ENCODE results near the gene CST4. TPM values are rescaled to one million over a fixed set of nuclear protein-coding genes. Genes with fewer than 3 reads are reported as not detected.

CST4 gene
- total RNA-seq, 2 experiments from 2014 or later: not detected

DNA sequence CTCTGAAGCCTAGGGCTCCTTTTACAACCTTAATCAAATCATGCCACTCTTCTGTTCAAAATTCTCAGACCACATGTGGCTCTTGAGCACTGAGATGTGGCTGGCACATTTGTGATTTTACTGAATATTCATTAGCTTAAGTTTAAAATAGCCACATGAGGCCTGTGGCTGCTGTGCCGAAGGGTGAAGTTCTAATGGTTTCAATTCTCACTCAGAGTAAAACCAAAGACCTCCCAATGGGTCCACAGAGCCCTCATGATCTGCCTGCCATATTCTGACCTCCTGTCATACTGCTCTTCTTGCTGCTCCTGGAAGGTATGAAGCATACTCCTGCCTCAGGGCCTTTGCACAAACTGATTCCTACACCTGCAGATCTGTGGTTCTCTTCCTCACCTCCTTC, 43.3 kb downstream of the CST4 start:
- Mint-ChIP-seq H3K4me3 (no peak overlapping the region), H3K36me3 (ENCODE audit: low read depth) (no peaks in the 10 kb centered on the region), H3K27ac (no peak overlapping the region), H3K27me3 (ENCODE audit: low read depth) (no peaks in the 10 kb centered on the region), H3K4me1 (ENCODE audit: low read depth) (no peaks in the 10 kb centered on the region), H3K9me3 (ENCODE audit: insufficient read depth) (no peaks in the 10 kb centered on the region)
- ChIA-PET POLR2A (no interaction called here), CTCF (no interaction called here)
- ATAC-seq (no peak), DNase-seq (no peak)

DNA sequence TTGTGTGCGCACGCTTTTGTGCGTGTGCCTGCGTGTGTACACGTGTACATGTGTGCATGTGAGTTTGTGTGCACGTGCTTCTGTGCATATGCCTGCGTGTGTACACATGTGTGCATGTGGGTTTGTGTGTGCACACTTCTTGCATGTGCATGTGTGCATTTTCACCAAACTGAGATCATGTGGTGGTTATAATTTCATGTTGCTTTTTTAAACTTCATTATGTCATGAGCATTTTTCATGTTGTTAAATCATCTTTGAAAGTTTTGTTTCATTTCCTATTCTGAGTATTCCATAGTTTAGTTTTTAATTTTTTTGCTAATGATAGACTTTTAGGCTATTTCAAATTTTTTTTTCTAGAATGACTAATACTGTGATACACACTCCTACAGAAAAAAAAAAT, 44.7 kb downstream of the CST4 start:
- H3K9me3 Mint-ChIP-seq (ENCODE audit: insufficient read depth): no peaks in the 10 kb centered on the region
- POLR2A ChIA-PET: no interaction called here
- DNase-seq: no peak
- peaks cover 5% of the 10 kb centered on the region for H3K4me1 Mint-ChIP-seq (ENCODE audit: low read depth)
- H3K36me3 Mint-ChIP-seq (ENCODE audit: low read depth): no peaks in the 10 kb centered on the region
- peaks cover 5% of the 10 kb centered on the region for H3K27me3 Mint-ChIP-seq (ENCODE audit: low read depth)
- CTCF ChIA-PET: no interaction called here
- ATAC-seq: no peak
- H3K4me3 Mint-ChIP-seq: no peak overlapping the region
- H3K27ac Mint-ChIP-seq: no peak overlapping the region

DNA sequence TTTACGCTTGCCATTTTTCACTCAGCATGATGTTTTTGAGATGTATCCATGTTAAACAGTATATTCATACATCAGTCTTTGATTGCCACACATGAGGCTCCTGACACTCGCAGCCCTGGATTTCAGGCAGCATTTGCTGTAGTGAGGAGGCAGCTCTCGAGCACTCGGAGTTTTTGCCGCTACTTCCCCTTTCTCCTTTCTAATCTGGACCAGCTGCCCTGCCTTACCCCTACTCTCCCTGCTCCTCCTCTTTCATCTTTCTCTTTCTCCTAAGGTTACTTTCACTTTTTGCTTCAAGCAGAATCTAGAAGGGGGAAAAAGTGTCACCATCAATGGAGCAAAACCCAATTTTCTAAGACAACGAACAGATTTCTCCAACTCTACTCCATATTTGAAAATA, 45.2 kb downstream of the CST4 start:
- Mint-ChIP-seq H3K9me3 (ENCODE audit: insufficient read depth) (no peaks in the 10 kb centered on the region), H3K4me3 (no peak overlapping the region), H3K27ac (no peak overlapping the region), H3K4me1 (ENCODE audit: low read depth) (peaks cover 5% of the 10 kb centered on the region), H3K36me3 (ENCODE audit: low read depth) (no peaks in the 10 kb centered on the region), H3K27me3 (ENCODE audit: low read depth) (peaks cover 5% of the 10 kb centered on the region)
- DNase-seq: no peak
- ChIA-PET CTCF (no interaction called here), POLR2A (no interaction called here)
- no peak for ATAC-seq

DNA sequence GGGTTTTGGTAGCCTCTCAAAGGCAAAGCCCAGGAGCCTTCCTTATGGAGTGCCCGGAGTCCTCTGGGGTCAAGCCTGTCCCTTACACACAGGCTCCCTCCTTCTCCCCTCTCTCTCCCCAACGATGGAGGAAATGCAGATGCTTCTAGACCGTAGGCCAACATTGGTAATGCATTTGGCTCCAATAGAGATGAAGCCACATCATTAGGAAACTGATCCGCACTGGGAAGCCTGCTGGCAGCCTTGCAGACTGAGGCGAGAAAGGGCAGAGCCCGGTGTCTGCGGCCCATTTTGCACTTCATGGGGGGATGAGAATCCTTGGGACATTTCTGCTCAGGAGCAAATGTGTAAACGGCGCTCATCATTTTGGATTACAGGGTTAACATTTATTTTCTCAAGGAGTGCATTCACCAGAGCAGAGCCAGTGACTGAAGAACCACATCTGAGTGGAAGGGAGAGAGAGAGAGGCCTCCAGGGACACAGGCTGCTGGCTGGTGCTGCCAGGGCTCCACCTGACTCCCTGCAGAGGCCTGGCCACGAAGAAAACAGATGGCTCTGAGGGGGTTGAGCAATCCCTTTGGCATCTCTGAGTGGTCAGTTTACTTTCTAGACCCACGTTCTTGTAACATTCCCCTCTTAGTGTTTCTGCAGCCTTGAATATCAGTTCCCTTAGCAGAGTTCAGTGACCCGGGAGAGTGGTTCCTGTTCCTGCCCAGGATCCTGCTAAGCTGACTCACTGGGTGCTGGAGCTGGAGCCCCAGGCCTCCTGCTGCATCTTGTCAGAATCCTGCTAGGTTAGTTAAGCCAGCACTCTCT, 46.7 kb downstream of the CST4 start:
- POLR2A ChIA-PET: no interaction called here
- DNase-seq (no peak), ATAC-seq (no peak)

DNA sequence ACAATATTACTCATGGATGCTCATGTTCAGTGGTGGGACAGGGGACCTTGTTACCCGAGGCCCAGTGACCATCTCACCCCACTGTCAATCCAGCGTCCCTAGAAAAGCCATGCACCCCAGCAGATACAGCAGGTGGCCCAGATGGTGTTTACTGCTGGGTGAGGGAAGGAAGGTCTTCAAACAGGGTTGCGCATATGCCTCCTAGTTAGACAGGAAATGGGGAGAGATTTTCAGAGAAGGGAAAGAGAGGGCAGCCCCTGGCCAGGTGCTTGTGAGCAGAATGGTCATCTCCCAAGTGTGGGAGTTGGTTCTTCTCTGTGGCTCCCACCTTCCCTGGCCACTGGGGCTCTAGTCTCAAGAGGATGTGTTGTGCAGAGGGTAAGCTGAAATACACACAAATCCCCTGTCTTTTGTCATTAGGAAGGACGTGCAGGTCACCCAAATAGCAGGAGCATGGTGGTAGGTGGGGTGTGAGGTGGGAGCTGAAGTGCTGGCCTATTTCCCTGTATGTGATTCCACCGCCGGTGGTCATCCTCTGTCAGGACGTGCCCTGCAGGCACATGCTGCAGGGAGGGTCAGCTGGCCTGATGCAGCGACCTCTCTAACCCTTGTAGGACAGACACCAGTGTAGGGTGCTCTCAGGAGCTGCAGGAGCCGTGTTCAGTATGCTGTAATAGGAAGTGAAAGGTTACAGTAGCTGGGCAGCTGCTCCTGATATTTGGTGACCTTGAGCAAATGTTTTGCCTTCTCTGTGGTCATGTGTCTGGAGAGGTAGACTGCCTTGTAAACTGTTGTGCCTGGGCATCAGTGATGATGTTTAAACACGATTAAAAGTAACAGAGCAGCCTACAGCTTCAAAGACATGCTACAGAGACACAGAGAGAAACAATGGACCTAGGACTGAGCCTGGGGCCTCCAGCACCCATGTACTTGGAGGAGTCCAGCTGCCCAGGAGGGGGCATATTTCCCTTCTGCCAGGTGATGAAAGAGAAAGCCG, 47.9 kb downstream of the CST4 start:
- no peaks in the 10 kb centered on the region for H3K36me3 Mint-ChIP-seq (ENCODE audit: low read depth)

More for the DNA sequence above, 46.7 kb downstream of the CST4 start:
- Mint-ChIP-seq H3K4me1 (ENCODE audit: low read depth) (peaks cover 5% of the 10 kb centered on the region), H3K27me3 (ENCODE audit: low read depth) (peaks cover 7% of the 10 kb centered on the region), H3K4me3 (no peak overlapping the region), H3K36me3 (ENCODE audit: low read depth) (no peaks in the 10 kb centered on the region), H3K9me3 (ENCODE audit: insufficient read depth) (no peaks in the 10 kb centered on the region), H3K27ac (no peak overlapping the region)
- CTCF ChIA-PET: no interaction called here

DNA sequence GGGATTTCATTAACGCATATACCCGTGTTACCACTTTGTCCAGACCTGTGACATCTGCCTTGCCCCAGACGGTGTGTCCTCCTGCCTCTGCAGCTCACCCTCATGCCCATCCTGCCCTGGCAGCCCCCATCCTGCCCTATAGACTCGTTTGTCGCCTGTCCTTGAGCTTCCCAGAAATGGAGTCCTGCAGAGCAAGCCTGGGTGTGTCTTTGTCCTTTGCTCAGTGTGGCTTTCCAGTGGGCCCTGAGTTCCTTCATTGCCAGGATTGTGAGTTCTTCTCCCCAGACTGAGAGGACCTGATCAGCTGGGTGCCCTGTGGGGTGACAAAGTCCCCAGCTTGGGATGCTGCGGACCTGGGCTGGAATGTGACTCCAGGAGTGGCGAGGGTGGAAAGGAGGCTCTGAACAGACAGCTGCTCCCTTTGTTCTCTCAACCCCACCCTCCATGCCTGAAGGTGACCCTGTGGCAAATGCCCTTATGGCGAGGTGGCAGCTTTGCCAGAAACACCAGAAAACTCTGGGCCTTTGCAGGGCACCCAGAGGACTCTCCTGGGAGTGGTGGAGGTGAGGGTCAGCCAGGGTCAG, 48.7 kb downstream of the CST4 start:
- ChIA-PET POLR2A (no interaction called here), CTCF (no interaction called here)
- Mint-ChIP-seq H3K27ac (no peak overlapping the region), H3K9me3 (ENCODE audit: insufficient read depth) (no peaks in the 10 kb centered on the region), H3K4me1 (ENCODE audit: low read depth) (peaks cover 5% of the 10 kb centered on the region), H3K4me3 (no peak overlapping the region), H3K27me3 (ENCODE audit: low read depth) (peaks cover 19% of the 10 kb centered on the region), H3K36me3 (ENCODE audit: low read depth) (no peaks in the 10 kb centered on the region)
- ATAC-seq (no peak), DNase-seq (no peak)

More for the DNA sequence above, 47.9 kb downstream of the CST4 start:
- no peak overlapping the region for H3K4me3 Mint-ChIP-seq
- H3K9me3 Mint-ChIP-seq (ENCODE audit: insufficient read depth): no peaks in the 10 kb centered on the region
- H3K27me3 Mint-ChIP-seq (ENCODE audit: low read depth): peaks cover 17% of the 10 kb centered on the region
- ATAC-seq (no peak), DNase-seq (no peak)
- CTCF ChIA-PET: no interaction called here
- no peak overlapping the region for H3K27ac Mint-ChIP-seq
- peaks cover 5% of the 10 kb centered on the region for H3K4me1 Mint-ChIP-seq (ENCODE audit: low read depth)
- POLR2A ChIA-PET: no interaction called here

DNA sequence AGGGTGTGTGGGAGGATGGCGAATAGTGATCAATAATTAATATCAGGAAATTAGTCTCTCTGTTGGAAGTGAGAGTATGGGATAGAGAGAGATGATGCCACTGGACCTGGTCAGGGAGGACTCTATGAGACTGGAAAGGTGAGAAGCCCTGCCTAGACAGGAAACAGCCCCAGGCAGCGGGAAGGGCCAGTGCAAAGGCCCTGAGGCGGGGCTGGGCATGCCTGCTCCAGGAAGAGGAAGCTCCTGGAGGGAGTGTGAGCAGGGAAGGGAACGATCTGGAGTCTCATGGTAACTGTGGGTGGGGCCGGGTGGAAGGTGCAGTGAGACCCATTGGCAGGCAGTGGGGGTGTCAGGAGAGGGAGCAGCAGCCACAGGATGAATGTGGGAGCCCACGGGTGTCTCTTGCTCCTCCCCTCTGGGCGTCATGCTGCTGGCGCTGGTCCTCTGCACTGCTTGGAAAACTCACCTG, 49.3 kb downstream of the CST4 start:
- Mint-ChIP-seq H3K9me3 (ENCODE audit: insufficient read depth) (no peaks in the 10 kb centered on the region), H3K36me3 (ENCODE audit: low read depth) (no peaks in the 10 kb centered on the region), H3K27me3 (ENCODE audit: low read depth) (peaks cover 19% of the 10 kb centered on the region), H3K4me3 (no peak overlapping the region), H3K27ac (no peak overlapping the region), H3K4me1 (ENCODE audit: low read depth) (peaks cover 5% of the 10 kb centered on the region)
- ChIA-PET CTCF (no interaction called here), POLR2A (no interaction called here)
- ATAC-seq (no peak), DNase-seq (no peak)

DNA sequence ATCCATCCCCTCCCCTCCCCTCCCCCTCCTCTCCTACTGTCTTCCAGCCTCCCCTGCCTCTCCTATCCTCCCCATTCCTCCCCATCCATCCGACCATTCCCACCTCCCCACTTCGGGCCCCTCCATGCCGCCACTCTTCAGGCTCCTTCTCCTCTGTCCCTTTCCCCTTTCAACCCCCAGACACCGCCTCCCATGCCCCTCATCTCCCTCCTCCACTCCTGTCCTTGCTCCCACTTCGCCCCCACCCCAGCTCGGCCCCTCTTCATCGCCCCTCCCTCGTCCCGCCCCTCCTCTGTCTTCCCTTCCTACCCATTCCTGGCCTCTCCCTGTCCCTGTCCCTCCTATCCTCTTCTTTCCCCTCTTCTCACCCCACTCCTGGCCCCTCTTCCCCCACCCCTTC, 50.5 kb downstream of the CST4 start:
- ChIA-PET POLR2A (no interaction called here), CTCF (no interaction called here)
- no peaks in the 10 kb centered on the region for H3K36me3 Mint-ChIP-seq (ENCODE audit: low read depth)

DNA sequence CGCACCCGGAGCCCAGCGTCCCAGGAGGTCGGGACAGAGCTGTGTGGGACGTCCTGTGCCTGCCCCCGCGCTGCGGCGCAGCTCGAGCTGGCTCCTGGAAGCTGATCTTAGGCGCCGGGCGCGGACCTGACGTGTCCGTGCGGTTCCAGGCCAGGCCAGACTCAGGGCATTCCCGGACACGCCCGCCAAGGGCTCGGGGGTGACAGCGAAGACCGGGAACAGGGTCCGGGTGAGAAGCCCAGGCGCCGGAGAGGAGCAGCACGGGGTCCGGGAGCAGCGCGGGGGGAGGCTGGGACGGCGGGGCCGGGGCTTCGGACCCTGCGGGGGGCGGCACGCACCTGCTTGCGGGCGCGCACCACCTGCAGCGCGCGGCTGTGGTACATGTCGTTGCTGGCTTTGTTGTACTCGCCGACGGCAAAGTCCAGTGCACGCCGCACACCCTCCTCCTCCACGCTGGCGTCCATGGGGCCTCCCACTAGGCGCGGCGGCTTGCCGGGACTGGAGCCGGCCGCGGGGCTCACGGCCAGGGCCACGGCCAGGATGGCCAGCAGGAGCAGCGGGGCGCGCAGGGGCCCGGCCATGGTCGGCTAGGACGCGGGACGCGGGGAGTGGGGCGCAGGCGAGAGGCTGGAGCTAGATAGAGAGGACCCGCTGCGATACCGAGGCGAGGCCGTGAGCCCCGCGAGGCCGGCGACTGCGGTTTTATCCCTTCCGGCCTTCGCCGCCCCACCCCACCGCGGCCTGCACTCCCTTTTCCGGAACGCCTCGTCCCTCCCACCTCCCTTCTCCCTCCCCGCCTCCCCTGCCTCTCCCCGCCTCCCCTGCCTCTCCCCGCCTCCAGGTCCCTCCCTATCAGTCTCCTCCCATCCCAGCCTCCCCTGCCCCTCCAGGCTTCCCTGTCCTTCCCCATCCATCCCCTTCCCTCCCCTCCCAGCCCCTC, 51.3 kb downstream of the CST4 start, which contains the start of gene CST3:
Gene CST3, minus strand, starts transcription at position 674 of the 940 bp plus-strand sequence. Its CDS starts 93 bp downstream, at position 581.
- peak within 1 kb of the TSS; percentile 14 for H3K4me3 Mint-ChIP-seq
- ATAC-seq: peak; percentile 57
- POLR2A ChIA-PET: no interaction called here
- no peak within 1 kb of the TSS for H3K27ac Mint-ChIP-seq
- H3K36me3 Mint-ChIP-seq (ENCODE audit: low read depth): no peaks in the 10 kb centered on the region
- peaks cover 19% of the 10 kb centered on the region for H3K27me3 Mint-ChIP-seq (ENCODE audit: low read depth)
- CTCF ChIA-PET: no interaction called here
- no peaks in the 10 kb centered on the region for H3K9me3 Mint-ChIP-seq (ENCODE audit: insufficient read depth)
- DNase-seq: peak; percentile 42
- H3K4me1 Mint-ChIP-seq (ENCODE audit: low read depth): peaks cover 5% of the 10 kb centered on the region

More for the DNA sequence above, 50.5 kb downstream of the CST4 start:
- no peak overlapping the region for H3K4me3 Mint-ChIP-seq
- no peak for ATAC-seq
- H3K9me3 Mint-ChIP-seq (ENCODE audit: insufficient read depth): no peaks in the 10 kb centered on the region
- DNase-seq: no peak
- peaks cover 19% of the 10 kb centered on the region for H3K27me3 Mint-ChIP-seq (ENCODE audit: low read depth)
- no peak overlapping the region for H3K27ac Mint-ChIP-seq
- H3K4me1 Mint-ChIP-seq (ENCODE audit: low read depth): peaks cover 5% of the 10 kb centered on the region

DNA sequence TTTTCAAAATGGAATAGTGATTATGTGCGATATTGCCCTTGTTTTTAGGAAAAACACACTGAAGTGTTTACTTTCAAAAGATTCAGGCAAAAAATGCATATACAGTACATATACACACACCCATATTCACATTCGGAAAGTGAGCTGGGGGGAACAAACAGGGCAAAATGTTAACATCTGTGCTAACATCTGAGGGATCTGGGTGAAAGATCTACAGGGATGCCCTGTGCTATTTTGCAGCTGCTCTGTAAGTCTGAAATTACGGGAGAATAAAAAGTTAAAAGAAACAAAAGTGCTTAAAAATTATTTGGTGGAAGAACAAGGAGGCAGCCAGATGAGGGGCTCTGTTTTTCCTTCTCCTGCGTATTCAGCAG, 51.9 kb downstream of the CST4 start:
- Mint-ChIP-seq H3K36me3 (ENCODE audit: low read depth) (no peaks in the 10 kb centered on the region), H3K4me3 (peak overlapping the region; percentile 14), H3K9me3 (ENCODE audit: insufficient read depth) (no peaks in the 10 kb centered on the region), H3K4me1 (ENCODE audit: low read depth) (peaks cover 5% of the 10 kb centered on the region), H3K27ac (no peak overlapping the region), H3K27me3 (ENCODE audit: low read depth) (peaks cover 19% of the 10 kb centered on the region)
- POLR2A ChIA-PET: no interaction called here
- no peak for DNase-seq
- CTCF ChIA-PET: no interaction called here
- ATAC-seq: no peak

DNA sequence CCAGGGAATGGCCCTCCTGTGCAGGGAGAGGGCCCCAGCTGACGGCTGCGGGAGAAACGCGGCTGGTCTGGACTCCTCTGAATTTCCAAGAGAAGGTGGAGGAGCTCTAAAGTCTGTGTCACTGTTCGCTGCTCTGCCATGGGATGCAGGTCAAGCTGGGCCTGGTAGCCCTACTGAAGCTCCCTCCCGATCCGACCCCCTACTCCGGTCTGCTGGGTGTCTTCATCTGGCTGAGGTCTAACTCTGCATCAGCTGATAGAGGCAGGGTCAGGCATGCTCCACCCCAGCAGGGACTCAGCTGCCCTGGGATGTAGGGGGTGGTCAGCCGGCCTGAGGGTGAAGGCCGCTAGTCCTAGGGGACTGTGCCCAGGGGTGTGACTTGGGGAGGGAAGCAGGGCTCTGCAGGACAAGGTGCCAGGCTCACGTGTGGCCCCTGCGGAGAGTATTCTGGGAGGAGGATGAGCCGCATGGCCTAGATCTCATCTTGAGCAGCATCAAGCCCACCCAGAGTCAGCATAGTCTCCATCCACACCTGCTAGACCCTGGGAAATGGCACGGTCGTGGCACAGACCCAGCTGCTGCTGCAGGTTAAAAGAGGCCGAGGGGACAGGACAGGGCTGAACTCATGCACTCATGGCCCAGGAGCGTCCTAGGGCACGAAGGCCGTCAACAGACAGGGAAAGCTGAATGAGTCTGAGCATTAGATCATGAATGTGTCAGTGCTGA, 52.5 kb downstream of the CST4 start:
- Mint-ChIP-seq H3K4me1 (ENCODE audit: low read depth) (peaks cover 5% of the 10 kb centered on the region), H3K4me3 (no peak overlapping the region), H3K27me3 (ENCODE audit: low read depth) (peaks cover 19% of the 10 kb centered on the region), H3K9me3 (ENCODE audit: insufficient read depth) (no peaks in the 10 kb centered on the region), H3K36me3 (ENCODE audit: low read depth) (no peaks in the 10 kb centered on the region), H3K27ac (no peak overlapping the region)
- POLR2A ChIA-PET: no interaction called here
- no peak for DNase-seq
- no peak for ATAC-seq
- CTCF ChIA-PET: no interaction called here

All from activated CD8-positive, alpha-beta T cell treated with anti-CD3 and anti-CD28 coated beads, Interleukin-2, amount 10 ng/mL, durations not matched to agents 7 days and 5 days (primary cell).